Muscle layer of colon (tissue), 2 donors: ENCODE data around the gene MAJIN.

ENCODE experiments used
- H3K27ac ChIP-seq: one replicate; pipeline ENCODE4 v1.7.0; 2013; ENCODE audit warnings: low read depth, mild to moderate bottlenecking, low read length, moderate library complexity
- H3K27me3 ChIP-seq, 2 donors: one replicate each; pipeline ENCODE4 v1.7.0; 2013; ENCODE audit warnings: low read length in 2 of 2, mild to moderate bottlenecking in 2 of 2; ENCODE audit not compliant: insufficient read depth in 2 of 2, control insufficient read depth in 1 of 2
- H3K36me3 ChIP-seq: one replicate; pipeline ENCODE4 v1.7.0; 2013; ENCODE audit warnings: mild to moderate bottlenecking, low read length; ENCODE audit not compliant: insufficient read depth
- H3K4me1 ChIP-seq: one replicate; pipeline ENCODE4 v1.7.0; 2013; ENCODE audit warnings: mild to moderate bottlenecking, low read length; ENCODE audit not compliant: insufficient read depth
- H3K4me3 ChIP-seq, 2 donors: one replicate each; pipeline ENCODE4 v1.7.0; 2013; ENCODE audit warnings: low read length in 2 of 2, low read depth in 1 of 2, mild to moderate bottlenecking in 1 of 2, moderate library complexity in 1 of 2
- H3K9ac ChIP-seq: one replicate; pipeline ENCODE4 v1.7.0; 2013; ENCODE audit warnings: low read length
- H3K9me3 ChIP-seq: one replicate; pipeline ENCODE4 v1.7.0; 2013; ENCODE audit warnings: mild to moderate bottlenecking, low read length
- donor health status: abdominal sarcoma.
- donor health status: Adenocarcinoma of cecum.

The MAJIN gene

DNA sequence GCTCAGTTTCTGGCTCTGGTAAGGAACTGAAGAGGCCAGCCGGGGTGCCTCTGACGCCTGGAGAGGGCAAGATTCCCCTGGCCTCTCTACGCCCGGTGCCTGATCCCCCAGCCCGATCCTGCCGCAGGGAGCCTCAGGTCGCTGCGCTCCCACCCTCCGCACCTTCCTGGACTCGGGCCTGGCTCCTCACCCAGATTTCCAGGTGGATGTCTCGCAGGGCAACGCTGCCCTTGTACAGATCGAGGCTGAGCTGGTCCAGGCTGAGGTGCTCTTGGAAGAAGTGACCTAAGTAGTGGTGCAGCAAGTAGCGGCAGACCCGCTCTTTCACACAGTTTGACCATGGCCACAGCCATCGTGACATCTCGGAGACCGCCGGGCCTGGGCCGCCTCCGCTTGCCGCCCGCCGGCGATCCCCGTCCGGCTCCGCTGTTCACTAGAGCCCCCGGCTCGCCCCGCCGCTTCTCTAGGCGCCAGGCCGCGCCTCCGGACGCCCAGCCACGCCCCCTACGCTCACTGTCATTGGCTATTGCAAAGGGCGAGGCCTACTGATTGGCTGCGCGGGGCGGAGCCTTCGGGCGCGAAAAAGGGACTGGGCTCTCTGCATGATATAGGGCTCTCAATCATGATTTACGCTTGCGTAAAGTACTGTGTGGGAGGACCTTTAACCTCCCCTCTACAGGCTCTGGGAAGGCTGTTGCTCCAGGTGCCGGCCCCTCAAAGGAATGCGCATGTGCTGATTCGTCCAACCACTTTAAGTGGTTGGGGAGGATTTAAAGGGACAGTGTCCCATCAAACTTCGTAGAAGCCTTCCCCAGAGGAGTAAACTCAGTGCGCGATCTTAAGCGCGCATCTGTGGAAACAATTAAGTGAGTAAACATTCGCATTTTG is 54.9 kb downstream of the MAJIN start, which contains the start of gene ATG2A:
TSS of gene ATG2A (minus strand) at position 435 of the 888 bp plus-strand sequence. CDS start at position 361, 74 bp downstream.
- Histone ChIP-seq H3K4me3 (peak within 1 kb of the TSS; percentile 92 to 98), H3K36me3 (peaks cover 24% of the 10 kb centered on the region), H3K9me3 (no peaks in the 10 kb centered on the region), H3K9ac (peak within 1 kb of the TSS; percentile 95), H3K4me1 (peaks cover 27% of the 10 kb centered on the region), H3K27me3 (no peaks in the 10 kb centered on the region), H3K27ac (peak within 1 kb of the TSS; percentile 73)

DNA sequence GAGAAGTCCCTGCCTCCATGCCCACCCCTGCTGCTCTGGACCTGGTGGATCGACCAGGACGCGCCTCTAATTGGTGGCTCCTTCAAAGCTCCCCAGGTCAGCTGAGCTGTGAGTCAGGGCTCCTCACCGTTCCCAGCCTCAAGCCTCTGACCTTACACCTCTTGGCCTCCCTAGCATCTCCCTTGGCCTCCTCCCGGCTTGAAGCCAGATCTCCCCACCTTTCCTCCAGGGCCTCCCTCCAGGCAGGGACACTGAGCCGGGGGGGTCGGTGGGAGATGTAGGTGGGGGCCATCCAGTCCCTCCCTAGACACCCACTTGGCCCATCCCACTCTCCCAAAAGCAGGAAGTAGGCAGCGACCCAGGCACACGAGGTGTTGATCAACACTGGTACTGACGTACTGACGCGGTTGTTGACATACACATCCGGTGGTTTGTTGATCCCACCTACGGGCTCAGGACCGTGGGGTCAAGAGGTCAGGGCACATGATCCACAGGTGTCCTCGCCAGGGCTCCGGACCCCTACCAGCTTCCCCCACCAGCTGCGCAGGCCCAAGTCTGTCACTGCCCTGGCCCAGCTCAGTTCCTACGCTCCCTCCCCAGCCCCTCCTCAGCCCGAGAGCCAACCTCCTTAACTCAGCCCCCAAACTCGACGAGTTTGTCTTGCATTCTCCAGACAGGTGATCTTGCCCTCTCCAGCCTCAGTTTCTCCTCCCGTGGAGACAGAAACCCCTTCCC is 55.7 kb downstream of the MAJIN start:
- no peaks in the 10 kb centered on the region for H3K9me3 ChIP-seq
- peak overlapping the region; percentile 71 for H3K27ac ChIP-seq
- peak overlapping the region; percentile 92 to 98 for H3K4me3 ChIP-seq
- peaks cover 30% of the 10 kb centered on the region for H3K36me3 ChIP-seq
- peaks cover 27% of the 10 kb centered on the region for H3K4me1 ChIP-seq
- H3K27me3 ChIP-seq, result no peaks in the 10 kb centered on the region
- peak overlapping the region; percentile 95 for H3K9ac ChIP-seq

DNA sequence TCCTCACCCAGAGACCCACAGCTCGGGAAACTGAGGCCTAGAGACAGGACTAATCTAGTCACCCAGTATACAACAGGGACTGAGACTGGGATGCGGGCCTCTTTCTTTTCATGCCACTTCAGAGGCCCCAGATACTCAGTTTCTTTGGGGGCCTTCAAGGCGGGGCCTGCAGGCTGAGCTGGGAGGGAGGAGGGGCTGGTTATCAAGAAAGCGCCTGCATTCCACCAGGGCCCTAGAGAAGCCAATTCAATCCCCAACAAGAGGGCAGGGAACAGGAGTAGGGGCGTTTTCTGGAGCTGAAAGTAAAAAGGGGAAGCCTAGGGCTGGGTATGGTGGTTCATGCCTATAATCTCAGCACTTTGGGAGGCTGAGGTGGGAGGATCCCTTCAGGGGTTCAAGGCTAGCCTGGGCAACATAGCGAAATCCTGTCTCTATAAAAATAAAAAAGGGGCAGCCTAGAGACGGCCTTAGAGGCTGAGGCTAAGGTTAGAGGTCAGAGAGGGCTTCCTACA is 56.5 kb downstream of the MAJIN start:
- Histone ChIP-seq H3K27me3 (no peaks in the 10 kb centered on the region), H3K36me3 (peaks cover 38% of the 10 kb centered on the region), H3K9ac (no peak overlapping the region), H3K27ac (no peak overlapping the region), H3K4me1 (peaks cover 27% of the 10 kb centered on the region), H3K4me3 (peak overlapping the region in 1 of 2 donors; percentile 98), H3K9me3 (no peaks in the 10 kb centered on the region)

DNA sequence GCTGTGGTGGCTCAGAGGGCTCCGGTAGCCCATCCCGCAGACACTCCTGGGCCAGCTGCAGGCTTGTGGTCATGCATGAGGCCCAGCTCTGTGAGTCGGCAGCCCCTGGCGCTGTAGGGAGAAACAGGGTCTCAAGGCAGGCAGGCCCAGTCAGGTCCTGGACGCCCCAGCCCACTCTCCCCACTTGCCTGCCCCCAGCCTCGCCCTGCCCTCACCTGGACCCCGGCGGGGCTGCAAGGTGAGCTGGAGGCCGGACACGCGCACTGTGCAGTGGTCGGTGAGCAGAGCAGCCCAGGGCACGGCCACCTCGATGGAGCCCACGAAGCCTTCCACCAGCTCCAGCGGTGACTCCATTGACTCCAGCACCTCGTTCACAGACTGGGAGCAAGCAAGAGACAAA is 57.8 kb downstream of the MAJIN start:
- Histone ChIP-seq H3K27me3 (no peaks in the 10 kb centered on the region), H3K9ac (no peak overlapping the region), H3K4me3 (no peak overlapping the region), H3K36me3 (peaks cover 51% of the 10 kb centered on the region), H3K27ac (no peak overlapping the region), H3K9me3 (no peaks in the 10 kb centered on the region), H3K4me1 (peaks cover 27% of the 10 kb centered on the region)

DNA sequence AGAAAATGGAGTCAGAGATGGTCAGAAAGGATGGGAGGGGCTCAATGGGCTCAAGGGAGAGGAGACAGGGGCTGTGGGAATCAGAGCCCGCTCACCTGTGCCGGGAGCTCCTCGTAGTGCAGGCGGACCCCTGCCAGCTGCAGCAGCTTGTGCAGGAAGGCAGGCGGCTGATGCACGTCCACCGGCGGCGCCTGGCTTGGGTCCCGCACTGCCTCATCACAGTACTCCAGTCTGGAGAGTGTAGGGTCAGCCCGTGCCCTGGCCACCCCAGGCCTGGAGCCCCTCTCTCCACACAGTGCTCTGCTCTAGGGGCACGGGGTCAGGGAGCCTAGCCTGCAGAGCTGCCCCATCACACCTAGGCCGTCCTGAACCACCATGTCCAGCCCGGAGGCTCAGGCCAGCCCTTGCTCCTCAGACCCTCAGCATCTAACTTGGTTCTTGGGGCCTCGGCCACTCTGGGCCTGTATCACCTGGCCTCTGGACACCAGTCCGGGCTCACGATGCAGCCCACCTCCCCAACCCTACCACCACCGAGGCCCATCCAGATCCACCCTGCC is 58.7 kb downstream of the MAJIN start:
- Histone ChIP-seq H3K4me3 (no peak overlapping the region), H3K4me1 (peaks cover 23% of the 10 kb centered on the region), H3K27ac (no peak overlapping the region), H3K36me3 (peaks cover 58% of the 10 kb centered on the region), H3K9me3 (no peaks in the 10 kb centered on the region), H3K27me3 (no peaks in the 10 kb centered on the region), H3K9ac (no peak overlapping the region)

DNA sequence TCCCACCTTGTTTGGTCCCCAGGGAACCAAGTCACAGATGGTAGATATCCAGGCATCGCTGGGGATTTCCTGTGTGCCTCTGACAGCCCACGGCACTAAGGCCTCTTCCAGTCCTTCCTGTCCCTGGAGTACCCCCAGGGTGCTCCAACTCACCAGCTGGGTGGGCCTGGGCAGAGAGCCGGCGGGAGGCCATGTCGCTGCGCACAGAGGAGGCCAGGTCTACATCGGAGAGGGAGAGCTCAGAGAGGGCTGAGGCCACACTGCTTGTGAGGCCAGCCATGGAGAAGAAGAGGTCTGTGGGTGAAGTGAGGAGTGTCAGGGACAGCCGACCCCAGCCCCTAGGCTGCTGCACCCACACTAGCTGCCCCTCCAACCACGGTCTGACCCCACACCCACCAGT is 60.2 kb downstream of the MAJIN start:
- Histone ChIP-seq H3K27me3 (no peaks in the 10 kb centered on the region), H3K9me3 (no peaks in the 10 kb centered on the region), H3K4me3 (no peak overlapping the region), H3K27ac (no peak overlapping the region), H3K36me3 (peaks cover 74% of the 10 kb centered on the region), H3K9ac (no peak overlapping the region), H3K4me1 (peaks cover 15% of the 10 kb centered on the region)

DNA sequence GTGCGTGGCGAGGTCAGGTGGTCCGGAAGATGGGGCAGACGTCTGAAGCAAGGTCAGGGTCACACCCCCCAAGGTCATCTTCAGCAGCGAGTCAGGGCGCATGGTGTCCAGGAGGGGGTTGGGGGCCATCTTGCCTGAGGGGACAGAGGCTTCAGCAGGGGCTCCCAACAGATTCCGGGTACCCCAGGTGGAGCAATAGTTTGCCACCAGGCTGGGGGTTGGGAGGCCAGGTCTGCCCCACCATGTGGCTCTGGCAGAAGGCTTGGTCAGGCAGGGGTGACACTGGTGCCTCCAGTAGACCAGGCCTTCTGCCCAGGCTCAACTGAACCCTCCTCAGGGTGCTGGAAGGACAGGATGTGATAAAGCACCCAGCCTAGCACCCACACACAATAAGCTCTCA is 60.8 kb downstream of the MAJIN start:
- Histone ChIP-seq H3K27ac (no peak overlapping the region), H3K36me3 (peaks cover 79% of the 10 kb centered on the region), H3K4me3 (no peak overlapping the region), H3K9me3 (no peaks in the 10 kb centered on the region), H3K9ac (no peak overlapping the region), H3K27me3 (no peaks in the 10 kb centered on the region), H3K4me1 (peaks cover 12% of the 10 kb centered on the region)

DNA sequence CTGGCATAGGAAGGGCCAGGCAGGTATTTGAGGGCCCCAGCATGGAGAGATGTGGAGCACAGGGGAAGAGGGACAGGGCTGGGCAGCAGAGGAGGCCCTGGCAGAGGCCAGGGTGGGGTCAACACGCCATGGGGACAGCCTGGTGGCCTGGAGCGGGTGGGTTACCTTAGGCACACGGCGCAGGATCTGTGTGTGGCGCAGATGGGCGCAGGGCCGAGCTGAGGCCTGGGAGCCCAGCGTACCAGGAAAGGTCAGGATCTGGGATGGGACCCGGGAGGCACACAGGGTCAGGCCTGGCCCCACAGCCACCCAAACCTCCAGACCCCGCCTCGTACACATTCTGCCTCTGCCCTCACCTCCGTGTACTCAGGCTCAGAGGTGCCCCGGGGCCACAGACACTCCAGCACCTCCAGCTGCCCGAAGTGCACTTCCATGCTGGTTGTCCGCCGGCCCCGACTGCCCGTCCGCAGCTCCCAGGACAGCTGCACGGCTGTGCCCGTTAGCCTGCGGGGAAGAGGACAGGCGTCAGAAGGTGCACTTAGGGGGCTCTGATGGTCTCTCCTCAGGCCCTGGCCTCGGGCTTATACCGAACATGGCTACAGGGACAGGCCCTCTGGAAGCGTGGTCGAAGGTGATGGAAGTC is 61.3 kb downstream of the MAJIN start:
- peaks cover 85% of the 10 kb centered on the region for H3K36me3 ChIP-seq
- peaks cover 6% of the 10 kb centered on the region for H3K4me1 ChIP-seq
- no peaks in the 10 kb centered on the region for H3K27me3 ChIP-seq
- no peak overlapping the region for H3K4me3 ChIP-seq
- no peak overlapping the region for H3K27ac ChIP-seq
- no peaks in the 10 kb centered on the region for H3K9me3 ChIP-seq
- H3K9ac ChIP-seq, result no peak overlapping the region

DNA sequence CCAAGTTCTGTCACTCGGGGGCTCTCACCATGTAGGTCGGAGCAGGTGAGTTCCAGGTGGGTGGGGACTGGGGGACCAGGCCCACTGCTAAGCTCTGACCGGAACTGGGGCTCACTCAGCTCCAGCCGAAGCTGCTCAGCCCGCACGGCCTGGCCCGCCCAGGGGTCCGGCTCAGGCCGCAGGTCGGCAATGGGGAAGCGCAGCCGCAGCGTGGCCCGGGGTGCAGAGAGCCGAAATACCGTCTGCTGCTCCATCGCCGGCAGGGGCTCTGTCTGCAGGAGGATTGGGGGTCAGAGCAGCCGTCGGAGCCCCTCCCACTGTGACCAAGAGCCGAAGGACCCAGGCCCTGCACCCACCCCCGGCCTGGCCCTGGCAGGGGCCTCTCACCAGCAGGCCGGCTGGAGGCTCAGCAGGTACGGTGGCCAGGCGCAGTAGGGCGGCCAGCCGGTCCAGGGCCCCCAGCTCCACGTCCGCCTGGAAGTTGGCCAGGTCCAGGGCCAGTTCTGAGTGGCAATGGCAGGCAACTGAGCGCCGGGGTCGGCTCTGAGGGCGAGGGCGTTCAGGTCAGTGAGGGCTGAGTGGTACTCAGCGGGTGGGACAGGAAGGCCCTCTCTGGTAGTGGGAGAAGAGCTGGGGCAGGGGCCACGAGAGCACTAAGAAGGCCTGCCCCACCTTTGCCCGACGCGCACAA is 62.1 kb downstream of the MAJIN start:
- Histone ChIP-seq H3K27ac (no peak overlapping the region), H3K9me3 (no peaks in the 10 kb centered on the region), H3K27me3 (no peaks in the 10 kb centered on the region), H3K4me1 (no peaks in the 10 kb centered on the region), H3K4me3 (no peak overlapping the region), H3K36me3 (peaks cover 91% of the 10 kb centered on the region), H3K9ac (no peak overlapping the region)

DNA sequence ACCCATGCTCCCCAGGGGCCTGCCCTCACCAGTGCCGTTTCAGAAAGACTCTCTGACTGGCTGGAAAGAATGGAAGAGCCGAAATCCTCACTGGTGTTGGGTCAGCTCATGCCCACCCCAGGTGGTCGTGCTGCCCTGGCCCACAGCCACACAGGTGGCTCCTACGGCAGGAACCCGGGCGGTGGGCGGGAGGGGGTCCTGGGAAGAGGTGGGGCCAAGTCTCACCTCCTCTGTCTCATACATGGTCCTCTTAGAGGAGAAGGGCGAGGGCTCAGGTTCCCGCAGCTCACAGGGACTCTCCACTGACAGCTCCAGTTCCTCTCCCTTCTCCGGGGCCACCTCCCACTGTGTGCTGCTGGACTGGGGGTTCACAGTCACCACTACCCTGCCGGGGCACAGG is 63.1 kb downstream of the MAJIN start:
- H3K9ac ChIP-seq, result no peak overlapping the region
- no peaks in the 10 kb centered on the region for H3K4me1 ChIP-seq
- no peak overlapping the region for H3K27ac ChIP-seq
- H3K36me3 ChIP-seq, result peaks cover 84% of the 10 kb centered on the region
- no peaks in the 10 kb centered on the region for H3K9me3 ChIP-seq
- no peak overlapping the region for H3K4me3 ChIP-seq
- no peaks in the 10 kb centered on the region for H3K27me3 ChIP-seq
